ENCODE results near the gene PRICKLE1. TPM values are rescaled to one million over a fixed set of nuclear protein-coding genes. Genes with fewer than 3 reads are reported as not detected.
A peak's percentile ranks its signal among the peaks of the same experiment; 100 is the strongest.

The PRICKLE1 gene
- total and polyA plus RNA-seq, 2 experiments from 2014 or later: 7.7 to 51.7 TPM

- DNase-seq (ENCODE audit: low spot score): peak; percentile 60
- Histone ChIP-seq H3K79me2 (replicated peaks; ENCODE audit: insufficient read depth) (no peaks in the 10 kb centered on the region), H3K4me2 (0 out of 2 replicates have a peak overlapping the region, but pooled peaks have one; percentile 8), H3F3A (replicated peaks; ENCODE audit: low read depth) (no peaks in the 10 kb centered on the region), H3K27me3 (ENCODE audit: insufficient read depth) (no peaks in the 10 kb centered on the region), H3K4me1 (ENCODE audit: insufficient read depth) (peaks cover 12% of the 10 kb centered on the region; the same call in 1 of the 2 replicates), H3K27ac (ENCODE audit: low read depth) (no peak overlapping the region), H4K20me1 (replicated peaks; ENCODE audit: insufficient read depth) (no peaks in the 10 kb centered on the region), H3K4me3 (no peak overlapping the region), H3K36me3 (ENCODE audit: insufficient read depth) (no peaks in the 10 kb centered on the region), H3K9me2 (ENCODE audit: insufficient read depth) (no peaks in the 10 kb centered on the region), H2AFZ (no peak overlapping the region)
- peak; percentile 67 for ATAC-seq
- TF ChIP-seq, protein P1, sequence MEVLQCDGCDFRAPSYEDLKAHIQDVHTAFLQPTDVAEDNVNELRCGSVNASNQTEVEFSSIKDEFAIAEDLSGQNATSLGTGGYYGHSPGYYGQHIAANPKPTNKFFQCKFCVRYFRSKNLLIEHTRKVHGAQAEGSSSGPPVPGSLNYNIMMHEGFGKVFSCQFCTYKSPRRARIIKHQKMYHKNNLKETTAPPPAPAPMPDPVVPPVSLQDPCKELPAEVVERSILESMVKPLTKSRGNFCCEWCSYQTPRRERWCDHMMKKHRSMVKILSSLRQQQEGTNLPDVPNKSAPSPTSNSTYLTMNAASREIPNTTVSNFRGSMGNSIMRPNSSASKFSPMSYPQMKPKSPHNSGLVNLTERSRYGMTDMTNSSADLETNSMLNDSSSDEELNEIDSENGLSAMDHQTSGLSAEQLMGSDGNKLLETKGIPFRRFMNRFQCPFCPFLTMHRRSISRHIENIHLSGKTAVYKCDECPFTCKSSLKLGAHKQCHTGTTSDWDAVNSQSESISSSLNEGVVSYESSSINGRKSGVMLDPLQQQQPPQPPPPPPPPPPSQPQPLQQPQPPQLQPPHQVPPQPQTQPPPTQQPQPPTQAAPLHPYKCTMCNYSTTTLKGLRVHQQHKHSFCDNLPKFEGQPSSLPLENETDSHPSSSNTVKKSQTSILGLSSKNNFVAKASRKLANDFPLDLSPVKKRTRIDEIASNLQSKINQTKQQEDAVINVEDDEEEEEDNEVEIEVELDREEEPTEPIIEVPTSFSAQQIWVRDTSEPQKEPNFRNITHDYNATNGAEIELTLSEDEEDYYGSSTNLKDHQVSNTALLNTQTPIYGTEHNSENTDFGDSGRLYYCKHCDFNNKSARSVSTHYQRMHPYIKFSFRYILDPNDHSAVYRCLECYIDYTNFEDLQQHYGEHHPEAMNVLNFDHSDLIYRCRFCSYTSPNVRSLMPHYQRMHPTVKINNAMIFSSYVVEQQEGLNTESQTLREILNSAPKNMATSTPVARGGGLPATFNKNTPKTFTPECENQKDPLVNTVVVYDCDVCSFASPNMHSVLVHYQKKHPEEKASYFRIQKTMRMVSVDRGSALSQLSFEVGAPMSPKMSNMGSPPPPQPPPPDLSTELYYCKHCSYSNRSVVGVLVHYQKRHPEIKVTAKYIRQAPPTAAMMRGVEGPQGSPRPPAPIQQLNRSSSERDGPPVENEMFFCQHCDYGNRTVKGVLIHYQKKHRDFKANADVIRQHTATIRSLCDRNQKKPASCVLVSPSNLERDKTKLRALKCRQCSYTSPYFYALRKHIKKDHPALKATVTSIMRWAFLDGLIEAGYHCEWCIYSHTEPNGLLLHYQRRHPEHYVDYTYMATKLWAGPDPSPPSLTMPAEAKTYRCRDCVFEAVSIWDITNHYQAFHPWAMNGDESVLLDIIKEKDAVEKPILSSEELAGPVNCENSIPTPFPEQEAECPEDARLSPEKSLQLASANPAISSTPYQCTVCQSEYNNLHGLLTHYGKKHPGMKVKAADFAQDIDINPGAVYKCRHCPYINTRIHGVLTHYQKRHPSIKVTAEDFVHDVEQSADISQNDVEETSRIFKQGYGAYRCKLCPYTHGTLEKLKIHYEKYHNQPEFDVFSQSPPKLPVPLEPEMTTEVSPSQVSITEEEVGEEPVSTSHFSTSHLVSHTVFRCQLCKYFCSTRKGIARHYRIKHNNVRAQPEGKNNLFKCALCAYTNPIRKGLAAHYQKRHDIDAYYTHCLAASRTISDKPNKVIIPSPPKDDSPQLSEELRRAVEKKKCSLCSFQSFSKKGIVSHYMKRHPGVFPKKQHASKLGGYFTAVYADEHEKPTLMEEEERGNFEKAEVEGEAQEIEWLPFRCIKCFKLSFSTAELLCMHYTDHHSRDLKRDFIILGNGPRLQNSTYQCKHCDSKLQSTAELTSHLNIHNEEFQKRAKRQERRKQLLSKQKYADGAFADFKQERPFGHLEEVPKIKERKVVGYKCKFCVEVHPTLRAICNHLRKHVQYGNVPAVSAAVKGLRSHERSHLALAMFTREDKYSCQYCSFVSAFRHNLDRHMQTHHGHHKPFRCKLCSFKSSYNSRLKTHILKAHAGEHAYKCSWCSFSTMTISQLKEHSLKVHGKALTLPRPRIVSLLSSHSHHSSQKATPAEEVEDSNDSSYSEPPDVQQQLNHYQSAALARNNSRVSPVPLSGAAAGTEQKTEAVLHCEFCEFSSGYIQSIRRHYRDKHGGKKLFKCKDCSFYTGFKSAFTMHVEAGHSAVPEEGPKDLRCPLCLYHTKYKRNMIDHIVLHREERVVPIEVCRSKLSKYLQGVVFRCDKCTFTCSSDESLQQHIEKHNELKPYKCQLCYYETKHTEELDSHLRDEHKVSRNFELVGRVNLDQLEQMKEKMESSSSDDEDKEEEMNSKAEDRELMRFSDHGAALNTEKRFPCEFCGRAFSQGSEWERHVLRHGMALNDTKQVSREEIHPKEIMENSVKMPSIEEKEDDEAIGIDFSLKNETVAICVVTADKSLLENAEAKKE (CRISPR knock-in tag; IDR thresholded peaks at IDR 0.05): no peak
- TF ChIP-seq EZH2 (IDR thresholded peaks at IDR 0.05; ENCODE audit: low read depth, unreplicated experiment) (no peak), CREB1 (CRISPR knock-in tag; IDR thresholded peaks at IDR 0.05; ENCODE audit: low read depth) (no peak), ZNF331 (CRISPR knock-in tag; IDR thresholded peaks at IDR 0.05; ENCODE audit: low read depth) (no peak), POLR2AphosphoS5 (IDR thresholded peaks at IDR 0.05; ENCODE audit: low read depth) (no peak), ZNF114 (CRISPR knock-in tag; IDR thresholded peaks at IDR 0.05) (no peak)
- TF ChIP-seq, protein P2, sequence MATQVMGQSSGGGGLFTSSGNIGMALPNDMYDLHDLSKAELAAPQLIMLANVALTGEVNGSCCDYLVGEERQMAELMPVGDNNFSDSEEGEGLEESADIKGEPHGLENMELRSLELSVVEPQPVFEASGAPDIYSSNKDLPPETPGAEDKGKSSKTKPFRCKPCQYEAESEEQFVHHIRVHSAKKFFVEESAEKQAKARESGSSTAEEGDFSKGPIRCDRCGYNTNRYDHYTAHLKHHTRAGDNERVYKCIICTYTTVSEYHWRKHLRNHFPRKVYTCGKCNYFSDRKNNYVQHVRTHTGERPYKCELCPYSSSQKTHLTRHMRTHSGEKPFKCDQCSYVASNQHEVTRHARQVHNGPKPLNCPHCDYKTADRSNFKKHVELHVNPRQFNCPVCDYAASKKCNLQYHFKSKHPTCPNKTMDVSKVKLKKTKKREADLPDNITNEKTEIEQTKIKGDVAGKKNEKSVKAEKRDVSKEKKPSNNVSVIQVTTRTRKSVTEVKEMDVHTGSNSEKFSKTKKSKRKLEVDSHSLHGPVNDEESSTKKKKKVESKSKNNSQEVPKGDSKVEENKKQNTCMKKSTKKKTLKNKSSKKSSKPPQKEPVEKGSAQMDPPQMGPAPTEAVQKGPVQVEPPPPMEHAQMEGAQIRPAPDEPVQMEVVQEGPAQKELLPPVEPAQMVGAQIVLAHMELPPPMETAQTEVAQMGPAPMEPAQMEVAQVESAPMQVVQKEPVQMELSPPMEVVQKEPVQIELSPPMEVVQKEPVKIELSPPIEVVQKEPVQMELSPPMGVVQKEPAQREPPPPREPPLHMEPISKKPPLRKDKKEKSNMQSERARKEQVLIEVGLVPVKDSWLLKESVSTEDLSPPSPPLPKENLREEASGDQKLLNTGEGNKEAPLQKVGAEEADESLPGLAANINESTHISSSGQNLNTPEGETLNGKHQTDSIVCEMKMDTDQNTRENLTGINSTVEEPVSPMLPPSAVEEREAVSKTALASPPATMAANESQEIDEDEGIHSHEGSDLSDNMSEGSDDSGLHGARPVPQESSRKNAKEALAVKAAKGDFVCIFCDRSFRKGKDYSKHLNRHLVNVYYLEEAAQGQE (IDR thresholded peaks at IDR 0.05; ENCODE audit: unreplicated experiment): no peak
- Mint-ChIP-seq H3K4me1 (peaks cover 23% of the 10 kb centered on the region), H3K27me3 (ENCODE audit: insufficient read depth, low read depth, poor library complexity) (peaks cover 2% of the 10 kb centered on the region), H3K27ac (peak overlapping the region; percentile 76), H3K4me3 (no peak overlapping the region), H3K36me3 (ENCODE audit: low read depth) (peaks cover 8% of the 10 kb centered on the region; the same call in 2 of the 3 replicates), H3K9me3 (no peaks in the 10 kb centered on the region)
Measured at GRCh38 chr12:42426746-42427145, 162.8 kb downstream of the PRICKLE1 start.
